Naive B cell (primary cell): Measurements from ENCODE around the gene SYCE3. TPM values are rescaled to one million over a fixed set of nuclear protein-coding genes. Genes with fewer than 3 reads are reported as not detected.
"Not testable (repeated sequence)": the region's sequence is repeated elsewhere in the genome, so short reads cannot be mapped to it uniquely, and the experiment has no call there.

ENCODE experiments used
- ATAC-seq, 2 donors: fragments of 150-1000 bp; cut with Tn5 transposase; 2 replicates each; pipeline ENCODE4 v1.10.0; 2021; ENCODE audit warnings: low read depth in 2 of 2, mild to moderate bottlenecking in 2 of 2, moderate library complexity in 2 of 2
- DNase-seq: peaks from one replicate; pipeline ENCODE4 v3.0.0; 2022
- H3K27ac Mint-ChIP-seq, 6 donors: one replicate each; pipeline ENCODE4 v1.8.0; 2020 to 2022; ENCODE audit warnings: mild to moderate bottlenecking in 6 of 6, mixed read lengths in 6 of 6, moderate library complexity in 5 of 6, inconsistent platforms in 2 of 6
- H3K27me3 Mint-ChIP-seq, 3 donors: one replicate each; pipeline ENCODE4 v1.8.0; 2021 to 2022; ENCODE audit warnings: mixed read lengths in 3 of 3, mild to moderate bottlenecking in 1 of 3
- H3K36me3 Mint-ChIP-seq, 2 donors: one replicate each; pipeline ENCODE4 v1.8.0; 2020 to 2022; ENCODE audit warnings: mixed read lengths in 2 of 2, inconsistent platforms in 1 of 2, mild to moderate bottlenecking in 1 of 2
- H3K4me1 Mint-ChIP-seq, 3 donors: one replicate each; pipeline ENCODE4 v1.8.0; 2020 to 2022; ENCODE audit warnings: mixed read lengths in 3 of 3, inconsistent platforms in 1 of 3, mild to moderate bottlenecking in 1 of 3, moderate library complexity in 1 of 3
- H3K4me3 Mint-ChIP-seq, 8 donors: one replicate each; pipeline ENCODE4 v1.8.0; 2020 to 2022; ENCODE audit warnings: mild to moderate bottlenecking in 8 of 8, mixed read lengths in 8 of 8, moderate library complexity in 8 of 8, inconsistent platforms in 2 of 8
- H3K9me3 Mint-ChIP-seq, 7 donors: one replicate each; pipeline ENCODE4 v1.8.0; 2020 to 2022; ENCODE audit warnings: mixed read lengths in 7 of 7, mild to moderate bottlenecking in 5 of 7, inconsistent platforms in 2 of 7, moderate library complexity in 1 of 7
- polyA plus RNA-seq, 6 donors: library from polyadenylated mRNA; unstranded; fragments of 300-500 nt; fragmentation: Illumina TruSeq; gene quantifications; one replicate each; pipeline ENCODE4 v1.2.3, GENCODE V29; 2021; ENCODE audit warnings: low read depth in 6 of 6

The SYCE3 gene
- polyA plus RNA-seq, 6 donors from 2014 or later: not detected

DNA sequence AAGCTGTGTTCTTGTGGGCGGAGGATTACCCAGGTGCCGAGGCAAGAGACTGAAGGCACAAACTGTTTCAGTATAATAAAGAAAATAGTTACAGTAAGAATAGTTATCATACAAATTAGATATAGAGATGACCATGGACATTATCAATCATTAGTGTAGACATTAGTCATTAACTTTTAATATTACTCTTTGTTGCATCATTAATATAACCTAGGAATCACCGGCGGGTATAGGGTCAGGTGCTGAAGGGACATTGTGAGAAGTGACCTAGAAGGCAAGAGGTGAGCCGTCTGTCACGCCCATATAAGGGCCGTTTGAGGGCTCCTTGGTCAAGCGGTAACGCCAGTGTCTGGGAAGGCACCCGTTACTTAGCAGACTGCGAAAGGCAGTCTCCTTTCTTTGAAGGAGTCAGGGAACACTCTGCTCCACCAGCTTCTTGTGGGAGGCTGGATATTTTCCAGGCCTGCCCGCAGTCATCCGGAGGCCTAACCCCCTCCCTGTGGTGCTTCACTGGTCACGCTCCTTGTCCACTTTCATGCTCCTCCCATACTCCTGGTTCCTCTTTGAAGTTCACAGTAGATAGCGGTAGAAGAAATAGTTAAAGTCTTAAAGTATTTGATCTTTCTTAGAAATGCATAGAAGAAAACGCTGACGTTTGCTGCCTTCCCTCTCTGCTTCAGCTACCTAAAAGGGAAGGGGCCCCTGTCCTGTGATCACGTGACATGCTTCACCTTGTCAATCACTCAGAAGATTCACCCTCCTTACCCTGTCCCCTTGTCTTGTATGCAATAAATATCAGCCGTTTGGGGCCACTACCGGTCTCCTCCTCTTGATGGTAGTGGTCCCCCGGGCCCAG lies 28.6 kb downstream of the SYCE3 start:
- not testable (repeated sequence) for H3K36me3 Mint-ChIP-seq, DNase-seq, H3K9me3 Mint-ChIP-seq, H3K27me3 Mint-ChIP-seq, ATAC-seq
- Mint-ChIP-seq H3K4me1 (peaks cover 29 to 43% (median 39%) of the 10 kb centered on the region in 3 donors), H3K27ac (peak overlapping the region; percentile 63 to 100 (median 85)), H3K4me3 (peak overlapping the region in 7 of 8 donors; percentile 29 to 95 (median 56))

DNA sequence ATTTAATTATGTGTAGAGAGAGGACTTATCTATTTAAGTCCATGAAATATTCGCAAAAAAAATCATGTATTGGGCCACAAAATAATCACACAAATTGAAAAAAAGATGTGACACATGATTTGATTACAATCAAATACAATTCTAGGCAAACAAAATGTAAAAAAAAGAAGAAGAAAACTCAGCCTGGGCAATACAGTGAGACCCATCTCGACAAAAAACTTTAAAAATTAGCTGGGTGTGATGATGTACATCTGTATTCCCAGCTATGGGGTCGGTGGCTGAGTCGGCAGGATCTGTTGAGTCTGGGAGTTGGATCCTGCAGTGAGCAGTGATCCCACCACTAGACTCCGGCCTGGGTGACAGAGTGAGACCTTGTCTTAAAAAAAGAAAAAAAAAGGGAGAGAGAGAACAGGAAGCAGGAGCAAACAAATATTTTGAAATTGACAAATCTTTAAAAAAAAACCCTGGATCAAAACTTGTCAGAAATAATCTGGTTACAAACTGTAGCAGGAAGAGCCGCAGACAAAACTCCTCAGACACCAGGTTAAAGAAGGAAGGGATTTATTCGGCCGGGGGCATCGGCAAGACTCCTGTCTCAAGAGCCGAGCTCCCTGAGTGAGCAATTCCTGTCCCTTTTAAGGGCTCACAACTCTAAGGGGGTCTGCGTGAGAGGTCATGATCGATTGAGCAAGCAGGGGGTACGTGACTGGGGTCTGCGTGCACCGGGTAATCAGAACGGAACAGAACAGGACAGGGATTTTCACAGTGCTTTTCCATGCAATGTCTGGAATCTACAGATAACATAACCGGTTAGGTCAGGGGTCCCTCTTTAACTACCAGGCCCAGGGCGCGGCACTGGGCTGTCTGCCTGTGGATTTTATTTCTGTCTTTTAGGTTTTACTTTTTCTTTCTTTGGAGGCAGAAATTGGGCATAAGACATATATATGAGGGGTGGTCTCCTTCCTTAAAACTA lies 29.6 kb downstream of the SYCE3 start:
- peak overlapping the region; percentile 30 to 100 (median 97) for H3K27ac Mint-ChIP-seq
- H3K36me3 Mint-ChIP-seq: no peaks in the 10 kb centered on the region
- no peaks in the 10 kb centered on the region for H3K27me3 Mint-ChIP-seq
- peak overlapping the region; percentile 74 to 95 (median 90) for H3K4me3 Mint-ChIP-seq
- DNase-seq: no peak
- ATAC-seq: no peak
- H3K9me3 Mint-ChIP-seq: no peaks in the 10 kb centered on the region
- peaks cover 35 to 48% (median 36%) of the 10 kb centered on the region in 3 donors for H3K4me1 Mint-ChIP-seq

DNA sequence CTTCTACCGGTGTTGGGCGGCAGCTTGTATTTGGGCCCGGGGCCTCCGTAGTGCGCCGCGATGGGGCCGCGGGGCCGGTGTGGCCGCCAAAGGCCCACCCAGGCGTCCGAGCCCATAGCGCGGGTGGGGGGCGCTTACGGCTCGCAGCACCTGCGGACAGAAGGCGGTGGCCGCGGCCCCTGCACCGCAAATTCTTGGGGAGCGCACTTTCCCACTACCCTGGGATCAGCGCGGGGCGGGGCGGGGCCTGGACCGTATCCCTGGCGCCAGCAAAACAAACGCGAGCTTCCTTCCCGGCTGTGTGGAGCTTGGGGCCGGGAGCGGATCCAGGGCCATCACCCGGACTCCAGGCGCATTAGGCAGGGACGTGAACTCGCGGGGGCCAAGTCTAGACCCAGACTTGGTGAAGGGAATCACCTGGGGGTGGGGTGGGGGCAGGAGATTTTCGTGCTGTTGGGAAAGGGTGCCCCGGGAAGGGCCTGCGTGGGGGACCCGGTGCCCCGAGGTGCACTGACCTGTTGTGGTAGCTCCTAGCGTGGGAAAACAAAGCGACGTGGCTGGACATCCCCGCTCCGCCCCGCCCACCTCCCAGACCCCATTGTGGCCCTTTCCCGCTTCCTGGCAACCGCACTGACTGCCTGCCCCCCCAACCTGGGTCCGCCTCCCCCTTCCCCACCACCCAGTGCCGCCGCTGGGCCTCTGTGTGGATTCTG lies 30.6 kb downstream of the SYCE3 start:
- peaks cover 39 to 52% (median 40%) of the 10 kb centered on the region in 3 donors for H3K4me1 Mint-ChIP-seq
- no peak for ATAC-seq
- no peaks in the 10 kb centered on the region for H3K27me3 Mint-ChIP-seq
- peak overlapping the region; percentile 89 to 97 (median 95) for H3K4me3 Mint-ChIP-seq
- no peaks in the 10 kb centered on the region for H3K36me3 Mint-ChIP-seq
- H3K9me3 Mint-ChIP-seq: no peaks in the 10 kb centered on the region
- H3K27ac Mint-ChIP-seq: peak overlapping the region; percentile 96 to 100 (median 100)
- no peak for DNase-seq

DNA sequence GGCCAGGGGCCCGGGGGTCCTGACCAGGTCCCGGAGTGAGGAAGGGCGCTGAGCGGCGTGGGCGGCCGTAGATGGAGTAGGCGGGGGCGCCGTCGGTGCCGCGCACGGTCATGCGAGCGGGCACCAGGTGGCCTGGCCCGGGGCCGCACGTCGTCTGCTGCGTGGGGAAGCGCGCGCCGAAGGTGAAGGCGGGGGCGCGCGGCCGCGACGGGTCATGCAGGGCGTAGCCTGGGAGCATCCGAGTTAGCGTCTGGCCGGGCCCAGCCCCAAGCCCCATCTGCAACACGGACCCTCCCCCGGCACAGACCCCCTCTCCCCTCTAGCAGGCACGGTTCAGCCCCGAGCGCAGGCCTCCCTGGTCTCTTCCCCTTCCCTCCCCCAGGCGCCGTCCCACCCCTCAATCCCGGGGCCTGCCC lies 31.2 kb downstream of the SYCE3 start:
- peaks cover 44 to 53% (median 45%) of the 10 kb centered on the region in 3 donors for H3K4me1 Mint-ChIP-seq
- H3K36me3 Mint-ChIP-seq: no peaks in the 10 kb centered on the region
- H3K4me3 Mint-ChIP-seq: peak overlapping the region; percentile 89 to 97 (median 95)
- ATAC-seq (peak; percentile 59 to 61), DNase-seq (peak; percentile 83)
- H3K27ac Mint-ChIP-seq: peak overlapping the region; percentile 99 to 100 (median 100)
- no peaks in the 10 kb centered on the region for H3K9me3 Mint-ChIP-seq
- H3K27me3 Mint-ChIP-seq: no peaks in the 10 kb centered on the region

DNA sequence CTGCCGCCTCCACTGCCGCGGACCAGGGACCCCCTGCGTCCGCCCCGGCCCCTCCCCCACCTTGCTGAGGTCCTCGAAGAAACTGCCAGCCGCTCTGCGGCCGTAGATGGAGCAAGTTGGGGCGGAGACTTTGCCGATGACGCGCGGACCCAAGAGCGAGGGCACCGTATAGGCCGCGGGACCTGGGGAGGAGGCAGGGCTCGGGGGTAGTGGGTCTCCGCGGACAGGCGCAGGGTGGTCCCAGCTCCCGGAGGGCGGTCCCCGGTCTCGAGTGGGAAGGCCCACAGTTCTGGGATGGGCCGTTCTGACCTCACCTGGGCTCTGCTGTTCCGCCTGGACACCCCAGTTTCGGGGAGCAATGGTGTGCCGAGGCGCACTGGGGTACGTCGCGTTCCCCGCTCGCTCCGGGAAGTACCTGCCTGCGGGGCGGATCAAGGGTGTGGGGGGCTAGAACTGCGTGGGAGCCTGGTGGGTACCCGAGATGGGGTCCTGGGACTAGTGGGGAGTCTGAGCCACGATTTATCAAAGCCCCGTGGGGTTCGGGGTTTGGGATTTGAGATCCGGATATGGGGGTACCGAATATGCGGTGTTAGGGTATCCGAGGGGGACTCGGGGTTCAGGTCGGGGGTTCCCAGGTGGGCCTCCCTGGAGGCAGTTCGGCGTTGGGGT lies 31.7 kb downstream of the SYCE3 start:
- Mint-ChIP-seq H3K27me3 (no peaks in the 10 kb centered on the region), H3K36me3 (no peaks in the 10 kb centered on the region), H3K27ac (peak overlapping the region; percentile 99 to 100 (median 100))

DNA sequence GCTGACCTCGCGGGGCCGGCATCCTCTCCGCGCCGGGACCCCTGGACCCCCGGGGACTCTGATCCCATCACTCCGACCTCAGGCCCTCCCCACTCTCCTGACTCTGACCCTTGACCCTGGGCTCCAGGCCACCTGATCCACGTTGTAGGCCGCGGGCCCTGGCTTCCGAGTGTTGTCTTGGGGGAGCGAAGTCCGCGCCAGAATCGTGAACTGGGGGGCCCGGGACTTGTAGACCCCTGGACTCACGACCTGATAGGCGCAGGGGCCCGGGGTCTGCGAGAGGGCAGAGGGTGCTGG lies 32.2 kb downstream of the SYCE3 start:
- peak; percentile 0 to 1 for ATAC-seq
- peaks cover 45 to 53% (median 45%) of the 10 kb centered on the region in 3 donors for H3K4me1 Mint-ChIP-seq

More for the DNA sequence above, 31.7 kb downstream of the SYCE3 start:
- H3K4me3 Mint-ChIP-seq: peak overlapping the region; percentile 89 to 97 (median 95)
- H3K9me3 Mint-ChIP-seq: no peaks in the 10 kb centered on the region
- H3K4me1 Mint-ChIP-seq: peaks cover 45 to 53% (median 45%) of the 10 kb centered on the region in 3 donors
- DNase-seq (peak; percentile 86), ATAC-seq (peak; percentile 61)

DNA sequence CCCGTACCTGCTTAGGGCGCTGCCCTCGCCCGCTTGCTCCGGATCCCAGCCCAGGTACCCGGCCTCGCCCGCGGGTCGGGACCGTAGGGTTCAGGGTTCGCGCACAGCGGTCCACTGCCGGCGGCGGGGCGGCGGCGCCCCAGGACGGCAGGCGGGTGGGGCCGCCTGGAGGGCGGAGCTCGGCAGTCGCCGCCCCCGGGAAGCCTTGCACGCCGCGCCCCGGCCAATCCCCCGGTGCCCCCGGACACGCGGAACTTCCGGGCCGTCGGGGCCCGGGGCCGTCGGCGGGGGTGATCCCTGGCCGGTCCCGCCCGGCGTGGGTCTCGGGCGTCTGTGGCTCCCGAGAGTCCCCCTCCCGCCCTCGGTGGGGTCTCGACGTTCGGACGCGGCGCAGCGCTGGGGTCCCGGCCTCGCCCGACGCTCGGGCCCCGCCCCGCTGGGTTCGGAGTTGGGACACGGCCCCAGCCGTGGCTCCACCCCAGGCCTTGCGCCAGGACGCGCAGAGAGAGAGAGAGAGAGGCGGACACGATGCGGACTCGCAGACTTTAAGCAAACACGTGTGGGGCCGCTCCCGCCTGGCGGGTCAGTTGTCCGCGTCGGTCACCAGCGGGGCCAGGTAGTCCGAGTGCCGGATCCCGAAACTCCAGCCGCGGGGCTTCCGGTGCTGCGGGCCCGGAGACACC lies 32.7 kb downstream of the SYCE3 start, which contains the start of gene TYMP:
Gene TYMP, minus strand, starts transcription at position 116 of the 683 bp plus-strand sequence. CDS start 303 bp downstream, outside the sequence.
- Mint-ChIP-seq H3K36me3 (no peaks in the 10 kb centered on the region), H3K9me3 (no peaks in the 10 kb centered on the region), H3K27ac (peak within 1 kb of the TSS; percentile 99 to 100 (median 100)), H3K27me3 (no peaks in the 10 kb centered on the region), H3K4me1 (peaks cover 45 to 49% (median 47%) of the 10 kb centered on the region in 3 donors), H3K4me3 (peak within 1 kb of the TSS; percentile 89 to 97 (median 95))
- DNase-seq: peak; percentile 69
- peak; percentile 8 to 17 for ATAC-seq

More for the DNA sequence above, 32.2 kb downstream of the SYCE3 start:
- Mint-ChIP-seq H3K4me3 (peak overlapping the region; percentile 89 to 97 (median 95)), H3K36me3 (no peaks in the 10 kb centered on the region), H3K9me3 (no peaks in the 10 kb centered on the region), H3K27me3 (no peaks in the 10 kb centered on the region), H3K27ac (peak overlapping the region in 5 of 6 donors; percentile 99 to 100 (median 100))
- DNase-seq: no peak

DNA sequence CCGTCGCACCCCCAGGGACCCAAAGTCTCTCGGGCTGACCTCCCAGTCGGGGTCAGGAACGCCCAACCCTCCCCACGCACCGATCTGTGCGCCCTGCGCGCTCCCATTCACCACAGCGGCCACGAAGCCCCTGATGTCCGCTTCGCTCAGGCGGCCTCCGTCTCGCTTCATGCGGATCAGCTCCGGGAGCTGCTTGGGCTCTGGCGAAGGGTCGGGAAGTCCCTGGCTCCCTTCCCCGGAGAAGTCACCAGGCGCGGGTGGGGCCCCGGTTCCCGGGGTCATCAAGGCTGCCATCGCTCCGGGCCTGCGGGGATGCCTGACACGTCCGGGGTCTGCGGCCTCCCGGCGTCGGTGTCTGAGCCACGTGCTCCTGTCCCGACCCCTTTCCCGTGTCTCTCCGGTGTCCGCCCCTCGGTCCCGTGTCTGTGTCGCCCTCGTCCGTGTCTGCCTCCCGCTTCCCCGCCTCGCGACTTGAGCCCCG lies 33.3 kb downstream of the SYCE3 start:
- no peaks in the 10 kb centered on the region for H3K27me3 Mint-ChIP-seq
- H3K27ac Mint-ChIP-seq: peak overlapping the region in 3 of 6 donors; percentile 53 to 100 (median 62)
- H3K4me3 Mint-ChIP-seq: peak overlapping the region in 5 of 8 donors; percentile 19 to 95 (median 69)
- DNase-seq: no peak
- H3K4me1 Mint-ChIP-seq: peaks cover 47 to 50% (median 48%) of the 10 kb centered on the region in 3 donors
- no peaks in the 10 kb centered on the region for H3K9me3 Mint-ChIP-seq
- ATAC-seq: no peak
- H3K36me3 Mint-ChIP-seq: no peaks in the 10 kb centered on the region

DNA sequence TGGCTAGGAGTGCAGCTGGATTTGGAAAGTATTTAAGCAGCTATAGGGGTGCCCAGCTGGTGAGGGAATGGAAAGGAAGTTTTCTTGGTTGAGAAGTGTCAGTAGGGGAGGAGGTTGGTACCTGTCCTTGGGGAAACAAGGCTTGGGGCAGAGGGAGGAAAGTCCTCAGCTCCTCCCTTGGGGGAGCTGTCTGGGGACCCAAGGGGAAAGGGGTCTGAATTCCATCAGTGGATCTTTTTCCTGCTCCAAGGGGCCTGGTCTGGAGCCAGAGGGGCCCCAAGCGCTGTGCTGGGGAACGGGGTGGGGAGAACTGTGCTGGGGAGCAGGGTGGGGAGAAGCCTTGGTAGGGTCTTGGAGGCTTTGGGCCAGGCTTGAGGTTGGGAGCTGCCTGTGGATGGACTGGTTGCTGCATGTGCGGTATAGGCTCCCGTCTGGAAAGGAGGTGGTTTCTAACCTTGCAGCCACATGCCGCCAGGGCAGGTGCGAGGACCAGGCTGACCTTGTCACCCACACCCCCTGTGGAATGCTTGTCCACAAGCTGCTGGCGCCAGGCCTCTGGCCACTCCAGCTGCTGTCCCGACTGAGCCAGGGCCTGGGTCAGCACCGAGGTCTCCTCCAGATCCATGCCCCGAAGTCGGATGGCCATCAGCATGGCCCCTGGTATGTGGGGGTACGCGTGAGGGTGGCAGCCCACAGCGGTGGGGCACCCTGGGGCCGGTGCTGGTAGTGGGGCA lies 33.9 kb downstream of the SYCE3 start:
- Mint-ChIP-seq H3K4me3 (peak overlapping the region; percentile 54 to 95 (median 84)), H3K27me3 (no peaks in the 10 kb centered on the region), H3K36me3 (no peaks in the 10 kb centered on the region), H3K9me3 (no peaks in the 10 kb centered on the region), H3K4me1 (peaks cover 47% of the 10 kb centered on the region in 3 donors), H3K27ac (peak overlapping the region in 5 of 6 donors; percentile 53 to 95 (median 90))
- ATAC-seq (no peak), DNase-seq (no peak)

DNA sequence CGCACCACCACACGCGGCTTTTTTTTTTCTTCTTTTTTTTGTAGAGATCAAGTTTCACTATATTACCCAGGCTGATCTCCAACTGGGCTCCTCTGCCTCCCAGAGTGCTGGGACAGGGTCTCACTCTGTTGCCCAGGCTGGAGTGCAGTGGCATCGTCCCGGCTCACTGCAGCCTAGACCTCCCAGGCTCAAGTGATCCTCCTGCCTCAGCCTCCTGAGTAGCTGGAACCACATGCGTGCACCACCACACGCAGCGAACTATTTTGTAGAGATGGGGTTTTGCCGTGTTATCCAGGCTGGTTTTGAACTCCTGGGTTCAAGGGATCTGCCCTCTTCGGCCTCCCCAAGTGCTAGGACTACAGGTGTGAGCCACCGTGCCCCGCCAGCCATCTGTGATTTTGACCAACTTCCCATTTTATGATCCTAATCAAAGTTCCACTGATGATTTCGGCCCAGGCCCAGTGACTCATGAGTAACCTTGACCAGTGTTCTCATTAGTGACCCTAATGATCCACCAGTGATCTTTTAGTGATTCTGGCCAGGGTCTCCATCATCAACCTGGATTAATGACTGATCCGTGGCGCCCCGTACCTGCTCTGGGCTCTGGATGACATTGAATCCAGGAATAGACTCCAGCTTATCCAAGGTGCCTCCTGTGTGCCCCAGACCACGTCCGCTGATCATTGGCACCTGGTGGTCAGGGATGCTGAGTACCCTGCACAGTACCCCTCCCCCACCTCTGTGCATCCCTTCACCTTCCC lies 34.6 kb downstream of the SYCE3 start:
- DNase-seq (no peak), ATAC-seq (no peak)
- Mint-ChIP-seq H3K4me3 (peak overlapping the region; percentile 83 to 95 (median 87)), H3K4me1 (peaks cover 40 to 44% (median 41%) of the 10 kb centered on the region in 3 donors), H3K36me3 (no peaks in the 10 kb centered on the region), H3K27me3 (no peaks in the 10 kb centered on the region), H3K9me3 (no peaks in the 10 kb centered on the region), H3K27ac (peak overlapping the region; percentile 81 to 96 (median 92))
